HEK293T (cell line): ENCODE data around the gene MRPL55.

Source experiments
- ARNT ChIP-seq: fragments of 450-650 bp; IDR thresholded peaks from 2 replicates; pipeline ENCODE4 v1.6.1; 2017; ENCODE audit warnings: mild to moderate bottlenecking
- BHLHE40 ChIP-seq: fragments of 450-650 bp; IDR thresholded peaks from 2 replicates; pipeline ENCODE4 v1.6.1; 2016; ENCODE audit warnings: mild to moderate bottlenecking, moderate library complexity, borderline replicate concordance
- ELF4 ChIP-seq: fragments of 450-650 bp; IDR thresholded peaks from 2 replicates; pipeline ENCODE4 v1.6.1; 2017; ENCODE audit warnings: antibody characterized with exemption
- FOXA1 ChIP-seq: fragments of 450-650 bp; IDR thresholded peaks from 2 replicates; pipeline ENCODE4 v1.6.1; 2016; ENCODE audit warnings: mild to moderate bottlenecking
- FOXK2 ChIP-seq: fragments of 450-650 bp; IDR thresholded peaks from 2 replicates; pipeline ENCODE4 v1.6.1; 2016; ENCODE audit warnings: mild to moderate bottlenecking
- FOXM1 ChIP-seq: fragments of 450-650 bp; IDR thresholded peaks from 2 replicates; pipeline ENCODE4 v1.6.1; 2017; ENCODE audit warnings: mild to moderate bottlenecking, borderline replicate concordance
- HDGF ChIP-seq: fragments of 450-650 bp; IDR thresholded peaks from 2 replicates; pipeline ENCODE4 v1.6.1; 2017; ENCODE audit warnings: antibody characterized with exemption, borderline replicate concordance
- NFRKB ChIP-seq: fragments of 450-650 bp; IDR thresholded peaks from 2 replicates; pipeline ENCODE4 v1.6.1; 2016; ENCODE audit warnings: mild to moderate bottlenecking, moderate library complexity
- SP1 ChIP-seq: fragments of 450-650 bp; IDR thresholded peaks from 2 replicates; pipeline ENCODE4 v1.6.1; 2017
- SUZ12 ChIP-seq: fragments of 450-650 bp; IDR thresholded peaks from 2 replicates; pipeline ENCODE4 v1.6.1; 2016; ENCODE audit warnings: mild to moderate bottlenecking
- TARDBP ChIP-seq: fragments of 450-650 bp; IDR thresholded peaks from 2 replicates; pipeline ENCODE4 v1.6.1; 2016

- no peak for TF ChIP-seq BHLHE40
- TF ChIP-seq HDGF, result no peak
- TF ChIP-seq ELF4, result no peak
- no peak for TF ChIP-seq FOXM1
- TF ChIP-seq TARDBP, result no peak
- TF ChIP-seq NFRKB, result no peak
- TF ChIP-seq ARNT, result no peak
- no peak for TF ChIP-seq FOXK2
- TF ChIP-seq SUZ12, result no peak
- no peak for TF ChIP-seq SP1
- no peak for TF ChIP-seq FOXA1
Observed at GRCh38 chr1:228150120-228150460, 41.0 kb upstream of the MRPL55 start.
